GM12801 (cell line): ENCODE results near the gene TCF3.

Experiments
- TF ChIP-seq, protein P1 (sequence below): IDR thresholded peaks from one replicate; pipeline ENCODE4 v1.5.1; 2011; ENCODE audit warnings: control low read depth; ENCODE audit not compliant: insufficient read length; ENCODE audit errors: extremely low read depth

TCF3 gene

DNA sequence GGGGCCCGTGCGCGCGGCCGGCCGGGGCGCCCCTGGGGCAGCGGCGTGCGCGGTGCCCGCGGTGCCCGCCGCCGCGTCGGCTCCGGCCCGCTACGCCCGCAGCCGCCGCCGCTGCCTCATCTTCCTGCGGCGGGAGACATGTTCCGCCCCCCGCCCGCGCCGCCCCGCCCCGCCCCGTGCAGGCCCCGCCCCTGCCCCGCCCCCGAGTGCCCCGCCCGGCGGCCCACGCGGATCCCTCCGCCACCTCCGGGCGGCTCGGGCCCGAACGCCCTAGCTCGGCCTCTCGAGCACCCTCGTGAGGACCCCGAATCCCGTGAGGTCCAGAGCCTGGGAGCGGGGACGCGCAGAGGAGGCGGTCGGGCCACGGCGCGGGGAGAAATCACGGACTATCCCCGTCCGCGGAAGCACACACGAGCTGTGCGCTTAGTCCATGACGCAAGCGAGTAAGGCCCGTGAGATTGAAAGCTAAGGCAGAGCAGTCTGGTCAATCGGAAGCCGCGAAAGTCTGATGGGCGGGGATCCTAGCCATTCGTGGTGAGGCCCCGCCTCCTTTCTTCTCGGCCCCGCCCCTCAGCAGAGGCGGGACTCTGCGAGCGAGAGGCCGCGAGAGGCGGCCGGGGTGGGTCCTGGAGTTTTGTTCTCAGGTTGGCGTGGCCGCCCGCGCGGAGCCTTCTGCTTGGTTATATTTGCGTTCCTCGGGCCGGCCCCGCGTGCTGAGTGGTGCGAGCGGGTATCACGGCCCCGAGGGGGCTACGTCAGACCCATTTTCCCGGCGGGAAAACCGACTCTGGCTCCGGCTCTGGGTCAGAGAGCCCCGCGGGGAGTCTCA is at the start of gene TCF3:
Gene TCF3 (minus strand): TSS at position 145 of the 829 bp plus-strand sequence. CDS start 2,367 bp downstream, outside the sequence.
- TF ChIP-seq, protein P1, sequence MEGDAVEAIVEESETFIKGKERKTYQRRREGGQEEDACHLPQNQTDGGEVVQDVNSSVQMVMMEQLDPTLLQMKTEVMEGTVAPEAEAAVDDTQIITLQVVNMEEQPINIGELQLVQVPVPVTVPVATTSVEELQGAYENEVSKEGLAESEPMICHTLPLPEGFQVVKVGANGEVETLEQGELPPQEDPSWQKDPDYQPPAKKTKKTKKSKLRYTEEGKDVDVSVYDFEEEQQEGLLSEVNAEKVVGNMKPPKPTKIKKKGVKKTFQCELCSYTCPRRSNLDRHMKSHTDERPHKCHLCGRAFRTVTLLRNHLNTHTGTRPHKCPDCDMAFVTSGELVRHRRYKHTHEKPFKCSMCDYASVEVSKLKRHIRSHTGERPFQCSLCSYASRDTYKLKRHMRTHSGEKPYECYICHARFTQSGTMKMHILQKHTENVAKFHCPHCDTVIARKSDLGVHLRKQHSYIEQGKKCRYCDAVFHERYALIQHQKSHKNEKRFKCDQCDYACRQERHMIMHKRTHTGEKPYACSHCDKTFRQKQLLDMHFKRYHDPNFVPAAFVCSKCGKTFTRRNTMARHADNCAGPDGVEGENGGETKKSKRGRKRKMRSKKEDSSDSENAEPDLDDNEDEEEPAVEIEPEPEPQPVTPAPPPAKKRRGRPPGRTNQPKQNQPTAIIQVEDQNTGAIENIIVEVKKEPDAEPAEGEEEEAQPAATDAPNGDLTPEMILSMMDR, result no peak

- TF ChIP-seq, protein P1, result no peak
Observed at GRCh38 chr19:1700733-1701663, 48.6 kb upstream of the TCF3 start.

DNA sequence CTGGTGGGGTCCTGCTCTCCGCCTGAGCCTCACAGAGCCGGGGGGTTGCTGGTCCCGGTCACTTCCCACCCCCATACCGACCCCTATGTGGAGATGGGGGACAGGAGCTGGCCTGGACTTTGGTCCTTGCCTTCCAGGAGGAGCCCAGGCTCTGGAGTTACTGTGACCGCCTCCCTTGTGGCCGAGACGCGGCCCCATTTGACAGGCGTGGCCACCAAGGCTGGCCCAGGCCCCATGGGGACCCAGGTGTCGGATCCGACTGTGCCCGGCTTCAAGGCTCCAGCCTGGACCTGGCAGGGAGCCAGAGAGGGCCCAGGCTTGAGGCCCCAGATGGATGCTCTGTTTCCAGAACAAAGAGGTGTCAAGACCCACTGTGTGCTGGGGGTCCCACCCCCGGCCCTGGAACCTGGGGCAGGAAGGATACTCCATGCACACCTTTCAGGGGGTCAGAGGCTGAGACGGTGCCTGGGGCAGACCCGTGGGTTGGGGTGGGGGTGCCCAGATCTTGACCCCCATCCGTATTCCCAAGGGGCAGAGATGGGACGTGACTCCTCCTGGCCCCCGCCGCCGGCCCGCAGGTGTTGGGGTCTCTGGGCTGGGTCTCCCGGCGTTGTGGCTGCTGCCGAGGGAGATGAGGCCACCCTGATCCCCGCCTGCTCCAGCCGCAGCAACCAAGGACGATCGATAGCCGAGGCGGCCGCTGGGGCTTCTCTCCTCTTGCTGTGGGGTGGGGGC is 47.8 kb upstream of the TCF3 start:
- TF ChIP-seq, protein P1, result no peak

DNA sequence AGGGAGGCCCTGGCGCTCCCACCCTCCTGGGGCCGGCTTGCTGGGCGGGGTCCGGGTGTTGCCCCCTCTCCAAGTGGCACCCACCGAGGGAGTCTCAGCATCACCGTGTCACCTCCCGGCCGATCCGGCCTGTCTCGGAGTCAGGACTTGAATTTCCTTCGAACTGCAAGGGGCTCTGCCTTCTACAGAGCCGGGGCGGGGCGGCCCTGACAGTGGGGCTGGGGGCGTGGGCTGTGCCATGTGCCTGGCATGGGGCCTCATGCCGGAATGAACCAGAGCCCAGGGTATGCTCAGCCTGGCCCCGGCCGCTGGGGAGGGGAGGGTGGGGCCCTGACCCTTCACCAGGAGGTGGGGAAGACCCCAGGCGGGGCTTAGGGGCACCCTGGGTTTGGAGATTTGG is 47.0 kb upstream of the TCF3 start:
- TF ChIP-seq, protein P1, result no peak

DNA sequence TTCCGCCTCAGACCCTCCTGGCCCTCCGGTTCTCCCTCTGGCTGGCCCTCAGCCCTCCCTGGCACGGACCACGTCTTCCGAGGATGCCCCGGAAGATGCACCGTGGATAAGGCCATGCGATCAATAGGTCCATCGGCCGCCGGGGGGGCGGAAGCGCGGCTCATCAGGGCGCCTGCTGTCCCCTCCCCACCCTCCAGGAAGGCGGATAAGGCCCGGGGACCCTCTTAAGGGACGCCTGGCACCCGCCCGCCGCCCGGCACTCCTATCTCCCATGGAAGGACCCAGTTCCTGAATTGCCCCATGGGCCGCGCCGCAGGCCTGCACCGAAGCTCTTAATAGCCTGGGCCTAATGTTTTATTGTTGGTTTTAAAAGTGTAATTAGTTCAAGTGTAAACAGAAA is 46.2 kb upstream of the TCF3 start:
- TF ChIP-seq, protein P1, result no peak

- TF ChIP-seq, protein P1, result no peak
Observed at GRCh38 chr19:1691589-1692290, 39.3 kb upstream of the TCF3 start.
